ENCODE data around the gene LDB3.

DNA sequence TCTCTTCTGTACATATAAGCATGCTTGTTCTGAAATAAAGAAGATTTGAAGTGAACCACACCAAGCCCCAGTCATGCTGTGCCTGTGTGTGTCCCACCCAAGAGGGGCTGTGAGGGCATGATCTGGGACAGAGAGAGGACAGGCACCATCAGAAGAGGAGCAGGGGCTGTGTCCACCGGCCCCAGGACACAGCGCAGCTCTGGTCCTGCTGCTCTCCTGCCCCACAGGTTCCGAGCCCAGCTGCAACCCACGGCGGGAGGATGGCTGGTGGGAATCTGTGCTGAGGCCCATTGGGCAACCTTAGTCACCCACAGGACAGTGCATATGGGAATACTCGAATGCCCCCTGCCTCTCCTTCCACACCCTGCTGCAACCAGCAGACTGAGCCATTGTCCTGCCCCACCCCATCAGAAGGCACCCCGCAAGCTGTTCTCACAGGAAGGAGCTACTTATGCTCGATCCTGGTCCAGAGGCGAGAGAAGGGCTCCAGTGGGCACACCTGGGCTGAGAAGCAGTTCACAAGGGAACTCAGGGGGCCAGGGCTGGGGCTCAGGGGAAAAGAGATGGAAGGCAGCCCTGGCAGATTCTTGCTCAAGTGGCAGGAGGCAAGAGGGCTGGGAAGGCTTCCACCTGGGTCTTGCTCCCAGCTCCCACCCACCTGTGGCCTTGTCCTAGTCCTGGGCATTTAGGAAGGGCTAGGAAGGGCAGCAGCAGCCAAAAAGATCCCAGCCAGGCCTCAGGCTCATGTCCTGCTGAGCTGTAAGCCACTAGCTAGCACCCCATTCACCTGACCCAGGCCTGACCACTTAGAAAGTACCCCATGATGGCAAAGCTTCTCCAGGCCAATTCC, 31.9 kb downstream of the LDB3 start:
- no peak for TF ChIP-seq REST (tag by site-specific recombination; IDR thresholded peaks at IDR 0.05)
- no peak for TF ChIP-seq ZNF280C (tag by site-specific recombination; IDR thresholded peaks at IDR 0.05)
- no peak for TF ChIP-seq SP2 (tag by site-specific recombination; IDR thresholded peaks at IDR 0.05)
- TF ChIP-seq CTCF (tag by site-specific recombination; IDR thresholded peaks at IDR 0.05): no peak
- TF ChIP-seq SETDB1 (IDR thresholded peaks at IDR 0.05; ENCODE audit: insufficient read length, low read length): no peak
- no peak for TF ChIP-seq ZNF132 (tag by site-specific recombination; IDR thresholded peaks at IDR 0.05; ENCODE audit: borderline replicate concordance)
